ENCODE measurements around the gene TLR8. TPM values are rescaled to one million over a fixed set of nuclear protein-coding genes. Genes with fewer than 3 reads are reported as not detected.
"Not testable (repeated sequence)": the region's sequence is repeated elsewhere in the genome, so short reads cannot be mapped to it uniquely, and the experiment has no call there.

The TLR8 gene
- total and polyA plus RNA-seq, 2 of the 13 experiments (the other 11 are each of a cell fraction or from before 2014, with no cell fraction given), result not detected

- H3K9me3 ChIP-seq (ENCODE audit: low read length), result no peaks in the 10 kb centered on the region
- in situ Hi-C loops (cut with HindIII; ENCODE audit: extremely low pct_ligation_motif_present, low pct_unique_long_range_greater_than_20kb) (no loop called here), intact Hi-C loops (cut with micrococcal nuclease; ENCODE audit: unreplicated experiment) (no loop called here)
- no peaks in the 10 kb centered on the region for H3K27me3 ChIP-seq (ENCODE audit: control insufficient read depth in 1 of 2, insufficient read depth in 2 of 2, low read length in 2 of 2)
- no peaks in the 10 kb centered on the region for H4K20me1 ChIP-seq (ENCODE audit: insufficient read depth, low read length)
- H3K36me3 ChIP-seq (replicated peaks in 1 of 2; ENCODE audit: control insufficient read depth in 1 of 2, insufficient read depth in 2 of 2, low read length in 2 of 2), result no peaks in the 10 kb centered on the region
- no TSS peak for BruUV-seq (replicated peaks)
- ChIA-PET POLR2A (no interaction called here), CTCF (ENCODE audit: low intra/inter-chr PET ratio, low total read pairs) (no interaction called here)
- 11% methylated on average over 1 of the region's 1 CpG for WGBS (ENCODE audit: low lambda C conversion rate)
- DNase-seq (ENCODE audit: low spot score) (no peak), ATAC-seq (no peak), FAIRE-seq (no peak)
- H3K27ac ChIP-seq (ENCODE audit: extremely low read length, insufficient read depth, low read length), result no peak overlapping the region
- H3K79me2 ChIP-seq (ENCODE audit: insufficient read depth, low read length), result no peaks in the 10 kb centered on the region
- no peak for TF ChIP-seq JUND (CRISPR knock-in tag; IDR thresholded peaks at IDR 0.05)
- H3K9ac ChIP-seq (ENCODE audit: insufficient read depth, low read depth, low read length), result no peak overlapping the region
- no peaks in the 10 kb centered on the region for H3K4me1 ChIP-seq (ENCODE audit: insufficient read depth, low read length)
- H3K4me2 ChIP-seq (ENCODE audit: low read depth, low read length), result no peak overlapping the region
- H3K4me3 ChIP-seq (replicated peaks in 1 of 3; ENCODE audit: insufficient read depth in 1 of 3, low read depth in 2 of 3, low read length in 3 of 3), result no peak overlapping the region
- no peak overlapping the region for H2AFZ ChIP-seq (ENCODE audit: low read length)
Measured at GRCh38 chrX:12936947-12937346, 30.5 kb downstream of the TLR8 start.

DNA sequence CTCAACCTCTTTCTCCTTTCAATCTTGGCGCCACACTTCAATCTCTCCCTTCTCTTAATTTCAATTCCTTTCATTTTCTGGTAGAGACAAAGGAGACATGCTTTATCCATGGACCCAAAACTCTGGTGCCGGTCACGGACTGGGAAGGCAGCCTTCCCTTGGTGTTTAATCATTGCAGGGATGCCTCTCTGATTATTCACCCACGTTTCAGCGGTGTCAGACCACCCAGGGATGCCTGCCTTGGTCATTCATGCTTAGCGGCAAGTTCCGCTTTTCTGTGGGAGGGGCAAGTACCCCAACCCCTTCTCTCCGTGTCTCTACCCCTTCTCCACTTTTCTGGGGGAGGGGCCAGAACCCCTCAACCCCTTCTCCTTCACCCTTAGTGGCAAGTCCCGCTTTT is 34.1 kb downstream of the TLR8 start:
- BruUV-seq (replicated peaks); ATAC-seq; POLR2A ChIA-PET; CTCF ChIA-PET (ENCODE audit: low intra/inter-chr PET ratio, low total read pairs); H4K20me1 ChIP-seq (ENCODE audit: insufficient read depth, low read length); H3K79me2 ChIP-seq (ENCODE audit: insufficient read depth, low read length); H3K9me3 ChIP-seq (ENCODE audit: low read length); DNase-seq (ENCODE audit: low spot score); H3K4me2 ChIP-seq (ENCODE audit: low read depth, low read length); intact Hi-C loops (cut with micrococcal nuclease; ENCODE audit: unreplicated experiment); H2AFZ ChIP-seq (ENCODE audit: low read length); H3K27me3 ChIP-seq (ENCODE audit: control insufficient read depth in 1 of 2, insufficient read depth in 2 of 2, low read length in 2 of 2); H3K9ac ChIP-seq (ENCODE audit: insufficient read depth, low read depth, low read length); in situ Hi-C loops (cut with HindIII; ENCODE audit: extremely low pct_ligation_motif_present, low pct_unique_long_range_greater_than_20kb); FAIRE-seq; H3K36me3 ChIP-seq (replicated peaks in 1 of 2; ENCODE audit: control insufficient read depth in 1 of 2, insufficient read depth in 2 of 2, low read length in 2 of 2); H3K27ac ChIP-seq (ENCODE audit: extremely low read length, insufficient read depth, low read length); H3K4me3 ChIP-seq (replicated peaks in 1 of 3; ENCODE audit: insufficient read depth in 1 of 3, low read depth in 2 of 3, low read length in 3 of 3); H3K4me1 ChIP-seq (ENCODE audit: insufficient read depth, low read length): not testable (repeated sequence)
- WGBS (ENCODE audit: low lambda C conversion rate), result 50% methylated on average over 4 of the region's 9 CpGs

DNA sequence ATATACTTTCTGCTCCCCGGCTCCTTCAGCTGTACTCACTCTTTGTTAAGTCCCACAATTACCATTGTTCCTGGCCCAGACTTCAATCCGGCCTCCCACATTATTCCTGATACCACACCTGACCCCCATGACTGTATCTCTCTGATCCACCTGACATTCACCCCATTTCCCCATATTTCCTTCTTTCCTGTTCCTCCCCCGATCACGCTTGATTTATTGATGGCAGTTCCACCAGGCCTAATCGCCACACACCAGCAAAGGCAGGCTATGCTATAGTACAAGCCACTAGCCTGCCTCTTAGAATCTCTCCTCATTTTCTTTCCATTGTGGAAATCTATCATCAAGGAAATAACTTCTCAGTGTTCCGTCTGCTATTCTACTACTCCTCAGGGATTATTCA is 37.2 kb downstream of the TLR8 start:
- H3K9ac ChIP-seq (ENCODE audit: insufficient read depth, low read depth, low read length); H4K20me1 ChIP-seq (ENCODE audit: insufficient read depth, low read length); POLR2A ChIA-PET; H3K27ac ChIP-seq (ENCODE audit: extremely low read length, insufficient read depth, low read length); H3K9me3 ChIP-seq (ENCODE audit: low read length); H3K79me2 ChIP-seq (ENCODE audit: insufficient read depth, low read length); H3K4me2 ChIP-seq (ENCODE audit: low read depth, low read length); ATAC-seq; CTCF ChIA-PET (ENCODE audit: low intra/inter-chr PET ratio, low total read pairs); H2AFZ ChIP-seq (ENCODE audit: low read length); DNase-seq (ENCODE audit: low spot score); BruUV-seq (replicated peaks); intact Hi-C loops (cut with micrococcal nuclease; ENCODE audit: unreplicated experiment); H3K36me3 ChIP-seq (replicated peaks in 1 of 2; ENCODE audit: control insufficient read depth in 1 of 2, insufficient read depth in 2 of 2, low read length in 2 of 2); FAIRE-seq; H3K27me3 ChIP-seq (ENCODE audit: control insufficient read depth in 1 of 2, insufficient read depth in 2 of 2, low read length in 2 of 2); H3K4me3 ChIP-seq (replicated peaks in 1 of 3; ENCODE audit: insufficient read depth in 1 of 3, low read depth in 2 of 3, low read length in 3 of 3); in situ Hi-C loops (cut with HindIII; ENCODE audit: extremely low pct_ligation_motif_present, low pct_unique_long_range_greater_than_20kb): not testable (repeated sequence)
- peaks cover 26% of the 10 kb centered on the region for H3K4me1 ChIP-seq (ENCODE audit: insufficient read depth, low read length)
- 69% methylated on average over 6 of the region's 6 CpGs for WGBS (ENCODE audit: low lambda C conversion rate)

GRCh38 chrX:12944452-12944851 is 38.0 kb downstream of the TLR8 start:
- in situ Hi-C loops (cut with HindIII; ENCODE audit: extremely low pct_ligation_motif_present, low pct_unique_long_range_greater_than_20kb), result not testable (repeated sequence)

More at GRCh38 chrX:12944452-12944851, 38.0 kb downstream of the TLR8 start:
- FAIRE-seq; H3K79me2 ChIP-seq (ENCODE audit: insufficient read depth, low read length); ATAC-seq; H2AFZ ChIP-seq (ENCODE audit: low read length); H3K27ac ChIP-seq (ENCODE audit: extremely low read length, insufficient read depth, low read length); BruUV-seq (replicated peaks); H3K9me3 ChIP-seq (ENCODE audit: low read length); H3K4me3 ChIP-seq (replicated peaks in 1 of 3; ENCODE audit: insufficient read depth in 1 of 3, low read depth in 2 of 3, low read length in 3 of 3); H4K20me1 ChIP-seq (ENCODE audit: insufficient read depth, low read length); H3K36me3 ChIP-seq (replicated peaks in 1 of 2; ENCODE audit: control insufficient read depth in 1 of 2, insufficient read depth in 2 of 2, low read length in 2 of 2); POLR2A ChIA-PET; H3K27me3 ChIP-seq (ENCODE audit: control insufficient read depth in 1 of 2, insufficient read depth in 2 of 2, low read length in 2 of 2); intact Hi-C loops (cut with micrococcal nuclease; ENCODE audit: unreplicated experiment); DNase-seq (ENCODE audit: low spot score); H3K4me2 ChIP-seq (ENCODE audit: low read depth, low read length); H3K9ac ChIP-seq (ENCODE audit: insufficient read depth, low read depth, low read length): not testable (repeated sequence)
- peaks cover 35% of the 10 kb centered on the region for H3K4me1 ChIP-seq (ENCODE audit: insufficient read depth, low read length)
- WGBS (ENCODE audit: low lambda C conversion rate), result 23% methylated on average over 4 of the region's 4 CpGs
- CTCF ChIA-PET (ENCODE audit: low intra/inter-chr PET ratio, low total read pairs), result interaction anchor here (4.1 kb wide), 1 partner anchor 543 kb away, joined by 35 read pairs; no protein-coding TSS in a partner anchor

Data from HepG2 (cell line).